Hepatocyte (in vitro differentiated cells): Measurements from ENCODE around the gene GLP1R. TPM values are rescaled to one million over a fixed set of nuclear protein-coding genes. Genes with fewer than 3 reads are reported as not detected.

Source experiments
- DNase-seq: peaks from one replicate; pipeline ENCODE4 v3.0.0-alpha.2; 2016; ENCODE audit warnings: low spot score
- H2AFZ ChIP-seq: fragments of 200-600 bp; sonication (generic); 2 replicates; pipeline ENCODE4 v1.6.0; 2016; ENCODE audit warnings: antibody characterized with exemption, mild to moderate bottlenecking
- H3K27ac ChIP-seq: fragments of 200-600 bp; sonication (generic); 2 replicates; pipeline ENCODE4 v1.5.1; 2016; ENCODE audit warnings: mild to moderate bottlenecking
- H3K27me3 ChIP-seq: fragments of 200-600 bp; sonication (generic); 2 replicates; pipeline ENCODE4 v1.6.1; 2016
- H3K36me3 ChIP-seq: fragments of 200-600 bp; sonication (generic); replicated peaks from 2 replicates; pipeline ENCODE4 v1.5.1; 2016; ENCODE audit warnings: low read depth; ENCODE audit not compliant: insufficient read depth
- H3K4me1 ChIP-seq: fragments of 200-600 bp; sonication (generic); 2 replicates; pipeline ENCODE4 v1.5.1; 2016; ENCODE audit warnings: mild to moderate bottlenecking, moderate library complexity; ENCODE audit not compliant: insufficient read depth
- H3K4me2 ChIP-seq: fragments of 200-600 bp; sonication (generic); 2 replicates; pipeline ENCODE4 v1.6.0; 2016
- H3K4me3 ChIP-seq: fragments of 200-600 bp; sonication (generic); 2 replicates; pipeline ENCODE4 v1.5.1; 2016; ENCODE audit warnings: mild to moderate bottlenecking
- H3K79me2 ChIP-seq: fragments of 200-600 bp; sonication (generic); 2 replicates; pipeline ENCODE4 v1.6.0; 2017; ENCODE audit warnings: mild to moderate bottlenecking
- H3K9me2 ChIP-seq: fragments of 200-600 bp; sonication (generic); replicated peaks from 2 replicates; pipeline ENCODE4 v1.6.0; 2017; ENCODE audit warnings: mild to moderate bottlenecking; ENCODE audit not compliant: insufficient read depth
- H3K9me3 ChIP-seq: fragments of 200-600 bp; sonication (generic); 2 replicates; pipeline ENCODE4 v1.5.1; 2016; ENCODE audit warnings: low read depth, mild to moderate bottlenecking
- H4K20me1 ChIP-seq: fragments of 200-600 bp; sonication (generic); 2 replicates; pipeline ENCODE4 v1.6.0; 2016; ENCODE audit warnings: mild to moderate bottlenecking; ENCODE audit not compliant: insufficient read depth, poor library complexity, severe bottlenecking
- CTCF ChIP-seq: fragments of 200-600 bp; sonication (generic); IDR thresholded peaks from 2 replicates; pipeline ENCODE4 v1.5.1; 2016; ENCODE audit warnings: antibody characterized with exemption, mild to moderate bottlenecking; ENCODE audit not compliant: poor library complexity
- EZH2 ChIP-seq: fragments of 200-600 bp; sonication (generic); IDR thresholded peaks from 2 replicates; pipeline ENCODE4 v1.6.1; 2016; ENCODE audit warnings: antibody characterized with exemption, mild to moderate bottlenecking, borderline replicate concordance
- EZH2phosphoT487 ChIP-seq: fragments of 200-600 bp; sonication (generic); IDR thresholded peaks from one replicate; pipeline ENCODE4 v1.6.1; 2018; ENCODE audit warnings: antibody characterized with exemption, mild to moderate bottlenecking, low read depth, moderate library complexity; ENCODE audit not compliant: unreplicated experiment, severe bottlenecking
- WGBS: methylation state at CpG from one replicate; pipeline ENCODE4 v1.1.6; 2016; ENCODE audit warnings: low lambda C conversion rate; ENCODE audit errors: missing lambda C conversion rate; 5-methylcytosine and 5-hydroxymethylcytosine counted together
- polyA plus RNA-seq: library from polyadenylated mRNA; unstranded; fragments of >200 nt; fragmentation: Nextera tagmentation; extraction: Ambion mirVana; gene quantifications from 2 replicates; pipeline ENCODE4 v1.2.1, GENCODE V29; 2016
- total RNA-seq: library from RNA; depleted of rRNA; stranded (reverse); fragments of >200 nt; gene quantifications from 2 replicates; pipeline ENCODE4 v1.2.3, GENCODE V29; 2014

The GLP1R gene
- total and polyA plus RNA-seq, 2 experiments from 2014 or later = 0.30 TPM; not detected in 1

- H3K4me2 ChIP-seq = no peak overlapping the region
- TF ChIP-seq EZH2 (no peak), CTCF (no peak), EZH2phosphoT487 (no peak)
- no peaks in the 10 kb centered on the region for H3K9me3 ChIP-seq
- H3K9me2 ChIP-seq = no peaks in the 10 kb centered on the region
- H3K36me3 ChIP-seq = no peaks in the 10 kb centered on the region
- no peak overlapping the region for H3K27ac ChIP-seq
- H3K79me2 ChIP-seq = no peaks in the 10 kb centered on the region
- no peak overlapping the region for H3K4me3 ChIP-seq
- H3K4me1 ChIP-seq = peaks cover 16% of the 10 kb centered on the region
- DNase-seq = no peak
- WGBS = 78% methylated on average over 13 of the region's 17 CpGs
- H2AFZ ChIP-seq = no peak overlapping the region
- no peaks in the 10 kb centered on the region for H3K27me3 ChIP-seq
- no peaks in the 10 kb centered on the region for H4K20me1 ChIP-seq
Observed at GRCh38 chr6:39057251-39058155, 8.9 kb downstream of the GLP1R start.

- no peak for TF ChIP-seq EZH2
- no peak for TF ChIP-seq EZH2phosphoT487
- TF ChIP-seq CTCF = no peak
- Histone ChIP-seq H3K36me3 (no peaks in the 10 kb centered on the region), H3K27me3 (no peaks in the 10 kb centered on the region), H3K4me3 (no peak overlapping the region), H2AFZ (no peak overlapping the region), H3K4me2 (no peak overlapping the region), H3K9me2 (no peaks in the 10 kb centered on the region), H3K9me3 (no peaks in the 10 kb centered on the region), H3K4me1 (peaks cover 27% of the 10 kb centered on the region), H3K79me2 (no peaks in the 10 kb centered on the region), H3K27ac (no peak overlapping the region), H4K20me1 (no peaks in the 10 kb centered on the region)
- no peak for DNase-seq
- 92% methylated on average over 6 of the region's 6 CpGs for WGBS
Observed at GRCh38 chr6:39058471-39059147, 10.0 kb downstream of the GLP1R start.

- WGBS = 66% methylated on average over 14 of the region's 14 CpGs
- Histone ChIP-seq H3K9me2 (no peaks in the 10 kb centered on the region), H3K36me3 (no peaks in the 10 kb centered on the region), H3K27me3 (no peaks in the 10 kb centered on the region), H3K27ac (no peak overlapping the region), H4K20me1 (no peaks in the 10 kb centered on the region), H2AFZ (no peak overlapping the region), H3K9me3 (no peaks in the 10 kb centered on the region), H3K79me2 (no peaks in the 10 kb centered on the region), H3K4me2 (no peak overlapping the region), H3K4me1 (peaks cover 30% of the 10 kb centered on the region), H3K4me3 (no peak overlapping the region)
- no peak for TF ChIP-seq EZH2
- no peak for TF ChIP-seq EZH2phosphoT487
- TF ChIP-seq CTCF = no peak
- DNase-seq = no peak
Observed at GRCh38 chr6:39059496-39060310, 11.1 kb downstream of the GLP1R start.
